Measurements from ENCODE around the gene CADM2.
"Not testable (repeated sequence)": the region's sequence is repeated elsewhere in the genome, so short reads cannot be mapped to it uniquely, and the experiment has no call there.

CADM2 gene

DNA sequence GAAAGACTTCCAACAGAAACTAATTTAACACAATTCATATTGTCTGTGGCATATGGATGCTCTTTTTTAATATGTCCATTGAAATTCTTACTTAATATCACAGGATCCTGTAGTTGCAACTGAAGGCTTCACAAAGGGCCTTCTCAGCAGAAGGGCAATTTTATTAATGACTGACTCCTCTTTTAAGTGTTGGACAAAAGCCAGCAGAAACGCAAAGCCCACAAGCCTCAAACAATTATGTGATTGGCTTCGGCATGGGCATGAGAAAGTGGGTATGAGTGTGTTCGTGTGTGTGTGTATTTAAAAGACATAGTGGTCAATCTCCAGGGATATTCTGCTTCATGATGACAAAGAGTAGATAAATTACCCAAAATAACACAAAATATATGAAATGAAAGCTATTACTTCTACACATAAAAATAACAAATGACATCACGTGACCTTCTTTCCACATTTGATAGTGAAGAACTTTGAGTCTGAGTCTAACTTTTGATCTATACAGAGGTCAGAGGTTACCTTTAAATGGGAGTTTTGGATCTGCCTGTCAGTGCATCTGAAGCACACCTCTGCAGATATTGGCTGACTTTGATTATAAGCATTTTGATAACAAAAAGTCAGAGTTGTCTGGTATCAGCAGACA lies 496.9 kb downstream of the CADM2 start:
- DNase-seq (ENCODE audit: low read depth in 1 of 2, low spot score in 1 of 2) = no peak

DNA sequence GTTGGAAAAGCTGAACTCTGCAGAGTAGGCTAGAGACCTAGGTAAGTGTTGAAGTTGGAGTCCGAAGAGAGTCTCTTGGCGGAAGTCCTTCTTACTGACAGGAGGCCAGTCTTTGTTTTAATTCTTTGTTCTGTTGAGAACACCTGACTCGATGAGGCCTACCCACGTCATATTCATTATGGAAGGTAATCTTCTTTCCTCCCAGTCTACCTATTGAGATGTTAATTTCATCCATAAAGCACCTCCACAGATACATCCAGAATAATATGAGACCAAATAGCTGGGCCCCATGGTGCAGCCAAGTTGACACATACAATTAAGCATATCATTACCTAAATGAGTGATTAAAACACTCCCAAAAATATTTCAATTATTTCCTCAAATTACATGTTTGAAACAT lies 515.5 kb downstream of the CADM2 start:
- DNase-seq (ENCODE audit: low read depth in 1 of 2, low spot score in 1 of 2) = no peak

DNA sequence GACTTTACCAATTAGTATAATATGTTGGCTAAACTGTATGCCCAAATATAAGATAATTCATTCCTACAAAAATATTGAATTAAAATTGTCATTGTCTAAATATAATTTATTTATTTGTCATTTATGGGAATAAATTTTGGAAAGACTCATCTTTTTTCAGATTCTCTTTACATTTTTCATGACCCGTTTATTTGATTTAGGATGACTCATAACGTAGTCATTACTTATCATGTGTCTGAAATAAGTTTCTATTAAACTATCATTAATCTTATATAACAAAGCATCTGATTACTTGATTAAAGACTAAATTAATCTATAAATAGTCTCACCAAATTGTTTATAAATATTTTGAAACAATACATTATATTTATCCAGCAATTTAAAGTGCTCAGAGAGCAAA lies 516.6 kb downstream of the CADM2 start:
- DNase-seq (ENCODE audit: low read depth in 1 of 2, low spot score in 1 of 2) = no peak

DNA sequence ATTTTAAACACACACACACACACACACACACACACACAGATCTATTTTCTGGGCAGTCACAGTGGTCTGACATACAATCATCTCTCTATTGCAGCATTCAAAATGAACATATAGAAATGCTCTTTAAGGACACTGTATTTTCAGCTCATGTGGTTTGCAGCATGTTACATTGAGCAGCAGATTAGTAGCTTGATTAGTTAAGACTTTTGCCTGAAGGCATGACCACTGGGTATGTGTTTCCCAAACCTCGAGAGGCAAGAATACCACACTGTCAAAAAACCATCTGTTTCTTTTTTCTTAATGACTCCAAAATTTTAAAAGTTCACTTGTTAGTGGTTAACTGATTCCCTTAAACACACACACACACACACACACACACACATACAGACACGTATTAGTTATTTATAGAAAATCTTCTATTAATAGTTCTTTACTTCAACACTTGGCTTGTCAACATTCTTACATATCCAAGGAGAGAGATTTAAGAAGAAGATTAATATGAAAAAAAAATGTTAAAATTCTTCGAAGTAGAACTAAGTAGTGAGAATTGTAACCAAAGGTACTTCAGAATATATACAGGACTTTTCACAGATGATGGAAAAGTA lies 518.2 kb downstream of the CADM2 start:
- no peak for DNase-seq (ENCODE audit: low read depth in 1 of 2, low spot score in 1 of 2)

DNA sequence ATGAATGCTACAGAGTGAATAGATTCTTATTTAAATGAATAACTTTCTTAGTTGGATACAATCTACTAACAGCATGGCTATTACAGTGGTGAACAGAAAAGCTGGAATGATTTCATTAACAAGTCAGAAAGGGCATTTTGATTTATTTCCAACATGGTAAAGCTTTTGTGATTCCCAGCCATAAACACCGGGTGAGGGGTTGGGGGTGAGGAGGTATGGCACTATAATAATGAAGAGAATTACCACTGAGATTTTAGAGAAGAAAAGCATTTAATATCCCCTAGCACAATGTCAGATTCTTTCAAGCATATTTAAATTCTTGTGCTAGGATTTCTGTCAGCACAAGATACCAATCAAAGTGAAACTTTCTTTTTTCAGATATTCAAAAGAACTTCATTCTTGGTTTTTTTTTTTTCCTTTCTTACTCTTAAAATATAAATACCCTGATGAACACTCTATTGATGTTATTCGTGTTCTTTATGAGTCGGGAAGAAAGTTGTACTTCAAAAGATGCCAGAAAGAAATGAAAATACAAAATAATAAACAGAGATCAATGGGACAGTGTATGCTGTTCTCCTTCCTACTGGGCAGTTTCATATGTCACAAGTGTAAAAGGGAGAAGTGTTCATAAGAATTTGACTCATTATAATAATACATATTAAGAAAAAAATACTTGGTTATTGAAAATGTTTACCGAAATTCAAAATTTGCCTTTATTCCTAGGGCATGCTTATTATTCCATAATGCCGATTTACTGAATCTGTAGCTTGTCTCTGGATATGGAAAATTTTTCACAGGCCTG lies 522.8 kb downstream of the CADM2 start:
- no peak for DNase-seq (ENCODE audit: low read depth in 1 of 2, low spot score in 1 of 2)

DNA sequence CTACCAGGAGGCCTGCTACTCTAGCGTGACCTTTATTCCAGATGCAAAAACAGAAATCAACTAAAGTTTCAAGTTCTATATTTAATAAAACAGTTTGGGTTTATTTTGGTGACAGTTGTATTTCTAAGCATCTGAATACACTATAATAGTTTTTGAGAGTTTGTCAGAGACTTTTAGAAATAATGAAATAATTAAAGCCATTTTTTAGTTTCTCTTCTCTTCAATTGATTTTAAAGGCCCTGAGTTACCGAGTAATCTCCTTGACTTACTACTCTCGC lies 523.4 kb downstream of the CADM2 start:
- no peak for DNase-seq (ENCODE audit: low read depth in 1 of 2, low spot score in 1 of 2)

DNA sequence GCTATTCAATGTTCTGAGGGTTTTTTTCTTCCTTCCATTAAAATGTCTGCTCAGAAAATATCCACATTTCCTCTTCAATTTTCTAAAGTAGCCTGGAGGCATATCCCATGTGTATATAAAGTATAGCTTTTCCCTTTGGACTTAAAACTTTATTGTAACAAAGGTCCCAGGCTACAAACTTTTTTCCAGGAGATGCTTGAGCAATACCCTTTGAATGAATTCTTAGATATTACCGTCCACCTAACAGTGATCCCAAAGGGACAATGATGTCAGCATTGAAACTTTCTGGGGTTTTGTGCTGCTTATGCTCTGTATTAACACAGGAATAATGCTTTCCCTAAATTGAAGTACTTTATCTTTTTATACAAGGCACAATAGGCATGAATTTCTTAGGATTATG lies 525.2 kb downstream of the CADM2 start:
- no peak for DNase-seq (ENCODE audit: low read depth in 1 of 2, low spot score in 1 of 2)

DNA sequence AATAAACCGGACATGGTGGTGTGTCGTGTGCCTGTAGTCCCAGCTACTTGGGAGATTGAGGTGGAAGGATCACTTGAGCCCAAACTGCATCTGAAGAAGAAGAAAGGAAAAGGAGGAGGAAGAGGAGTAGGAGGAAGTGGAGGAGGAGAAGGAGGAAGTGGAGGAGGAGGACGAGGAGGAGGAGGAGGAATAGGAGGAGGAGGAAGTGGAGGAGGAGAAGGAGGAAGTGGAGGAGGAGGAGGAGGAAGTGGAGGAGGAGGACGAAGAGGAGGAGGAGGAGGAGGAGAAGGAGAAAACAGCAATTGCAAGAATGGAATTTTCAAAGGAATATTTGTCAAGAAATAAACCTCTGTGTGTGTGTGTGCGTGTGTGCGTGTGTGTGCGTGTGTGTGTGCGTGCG lies 528.6 kb downstream of the CADM2 start:
- DNase-seq (ENCODE audit: low read depth in 1 of 2, low spot score in 1 of 2) = no peak

DNA sequence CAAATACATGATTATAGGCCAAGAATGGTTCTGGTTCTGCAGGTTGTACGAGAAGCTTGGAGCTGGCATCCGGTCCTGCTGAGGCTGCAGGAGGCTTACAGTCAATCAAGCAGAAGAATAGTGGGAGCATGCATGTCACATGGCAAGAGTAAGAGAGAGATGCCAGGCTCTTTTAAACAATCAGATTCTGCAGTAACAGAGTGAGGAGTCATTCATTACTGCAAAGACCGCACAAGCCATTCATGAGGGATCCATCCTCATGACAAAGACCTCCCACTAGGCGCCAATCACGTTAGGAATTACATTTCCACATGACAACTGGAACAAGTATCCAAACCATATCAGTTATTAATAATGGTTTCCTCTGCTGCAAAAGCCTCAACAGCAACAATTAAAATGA lies 536.8 kb downstream of the CADM2 start:
- no peak for DNase-seq (ENCODE audit: low read depth in 1 of 2, low spot score in 1 of 2)

DNA sequence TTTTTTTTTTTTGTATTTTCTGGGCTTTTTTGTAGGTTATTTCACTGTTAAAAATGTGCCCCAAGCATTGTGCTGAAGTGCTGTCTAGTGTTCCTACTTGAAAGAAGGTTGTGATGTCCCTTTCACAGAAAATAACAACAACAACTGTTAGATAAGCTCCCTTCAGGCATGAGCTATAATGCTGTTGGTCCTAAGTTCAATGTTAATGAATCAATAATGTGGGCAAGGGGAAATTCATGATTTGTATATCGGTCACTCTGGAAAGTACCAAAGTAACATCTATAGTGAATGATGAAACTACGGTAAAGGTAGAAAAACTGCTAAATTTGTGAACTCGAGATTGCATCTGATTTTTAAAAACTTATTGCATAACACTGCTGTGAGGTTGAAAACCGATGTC lies 539.4 kb downstream of the CADM2 start:
- DNase-seq (ENCODE audit: low read depth in 1 of 2, low spot score in 1 of 2) = no peak

DNA sequence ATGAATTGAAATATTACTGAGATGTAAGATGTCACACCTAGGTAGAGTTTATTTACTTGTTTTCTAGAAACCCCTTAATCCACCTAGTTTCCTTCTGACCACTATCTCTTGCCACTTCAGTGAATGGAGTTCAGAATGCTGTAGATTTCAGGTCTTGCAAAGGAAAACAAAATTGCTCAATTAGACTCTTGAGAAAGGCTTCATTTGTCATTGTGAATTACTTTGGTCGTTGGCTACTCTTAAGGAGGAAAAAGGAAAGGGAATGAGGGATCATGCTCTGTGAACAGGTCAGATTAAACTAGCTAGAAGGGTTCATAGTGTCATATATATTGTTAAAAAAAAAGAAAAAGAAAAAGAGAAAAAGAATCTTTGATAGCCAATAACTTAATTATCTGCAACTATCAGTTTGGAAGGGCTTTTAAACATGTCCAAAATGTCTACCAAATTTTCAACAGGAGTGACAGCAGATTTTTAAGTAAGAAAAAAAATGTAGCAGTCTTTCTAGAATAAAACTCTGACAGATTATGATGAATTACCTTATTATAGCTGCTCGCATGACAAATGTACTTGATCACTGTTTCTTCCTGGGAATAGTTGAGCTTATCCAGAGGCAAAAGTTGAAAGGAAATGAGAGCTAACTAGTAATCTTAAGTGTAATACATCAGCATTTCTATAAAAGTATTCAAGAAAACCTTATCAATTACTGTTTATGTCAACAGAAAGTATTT lies 543.5 kb downstream of the CADM2 start:
- no peak for DNase-seq (ENCODE audit: low read depth in 1 of 2, low spot score in 1 of 2)

DNA sequence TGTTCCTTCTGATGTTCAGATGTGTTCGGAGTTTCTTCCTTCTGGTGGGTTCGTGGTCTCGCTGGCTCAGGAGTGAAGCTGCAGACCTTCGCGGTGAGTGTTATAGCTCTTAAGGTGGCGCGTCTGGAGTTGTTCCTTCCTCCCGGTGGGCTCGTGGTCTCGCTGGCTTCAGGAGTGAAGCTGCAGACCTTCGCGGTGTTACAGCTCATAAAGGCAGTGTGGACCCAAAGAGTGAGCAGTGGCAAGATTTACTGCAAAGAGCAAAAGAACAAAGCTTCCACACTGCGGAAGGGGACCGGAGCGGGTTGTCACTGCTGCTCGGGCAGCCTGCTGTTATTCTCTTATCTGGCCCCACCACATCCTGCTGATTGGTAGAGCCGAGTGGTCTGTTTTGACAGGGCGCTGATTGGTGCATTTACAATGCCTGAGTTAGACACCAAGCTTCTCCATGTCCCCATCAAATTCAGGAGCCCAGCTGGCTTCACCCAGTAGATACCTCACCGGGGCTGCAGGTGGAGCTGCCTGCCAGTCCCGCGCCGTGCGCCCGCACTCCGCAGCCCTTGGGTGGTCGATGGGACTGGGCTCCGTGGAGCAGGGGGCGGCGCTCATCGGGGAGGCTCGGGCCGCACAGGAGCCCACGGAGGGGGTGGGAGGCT lies 545.5 kb downstream of the CADM2 start:
- not testable (repeated sequence) for DNase-seq (ENCODE audit: low read depth in 1 of 2, low spot score in 1 of 2)

DNA sequence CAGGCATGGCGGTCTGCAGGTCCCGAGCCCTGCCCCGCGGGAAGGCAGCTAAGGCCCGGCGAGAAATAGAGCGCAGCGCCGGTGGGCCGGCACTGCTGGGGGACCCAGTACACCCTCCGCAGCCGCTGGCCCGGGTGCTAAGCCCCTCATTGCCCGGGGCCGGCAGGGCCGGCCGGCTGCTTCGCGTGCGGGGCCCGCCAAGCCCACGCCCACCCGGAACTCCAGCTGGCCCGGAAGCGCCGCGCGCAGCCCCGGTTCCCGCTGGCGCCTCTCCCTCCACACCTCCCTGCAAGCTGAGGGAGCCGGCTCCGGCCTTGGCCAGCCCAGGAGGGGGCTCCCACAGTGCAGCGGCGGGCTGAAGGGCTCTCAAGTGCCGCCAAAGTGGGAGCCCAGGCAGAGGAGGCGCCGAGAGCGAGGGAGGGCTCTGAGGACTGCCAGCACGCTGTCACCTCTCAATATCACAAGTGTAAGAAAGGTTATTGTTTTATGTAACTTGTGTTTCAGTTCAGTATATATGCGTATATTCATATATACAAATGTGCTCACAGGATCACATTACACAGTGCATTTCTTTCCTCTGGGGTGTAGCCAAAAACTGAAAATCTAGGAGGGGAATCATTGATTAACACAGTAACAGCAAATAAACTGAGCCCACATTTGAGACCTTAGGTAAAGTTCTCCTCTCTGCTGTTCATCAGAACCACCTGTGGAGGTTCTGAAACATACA lies 546.2 kb downstream of the CADM2 start:
- not testable (repeated sequence) for DNase-seq (ENCODE audit: low read depth in 1 of 2, low spot score in 1 of 2)

DNA sequence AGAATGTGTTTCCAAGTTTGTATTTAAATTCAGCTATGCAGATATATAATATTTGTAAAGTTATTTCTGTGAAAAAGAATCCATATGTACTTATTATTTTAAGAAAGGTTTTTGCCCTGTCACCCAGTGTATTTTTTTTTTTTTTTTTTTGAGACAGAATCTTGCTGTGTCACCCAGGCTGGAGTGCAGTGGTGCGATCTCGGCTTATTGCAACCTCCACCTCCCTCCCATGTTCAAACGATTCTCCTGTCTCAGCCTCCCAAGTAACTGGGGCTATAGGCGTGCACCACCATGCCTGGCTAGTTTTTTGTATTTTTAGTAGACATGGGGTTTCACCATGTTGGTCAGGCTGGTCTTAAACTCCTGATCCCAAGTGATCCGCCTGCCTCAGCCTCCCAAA lies 548.3 kb downstream of the CADM2 start:
- DNase-seq (ENCODE audit: low read depth in 1 of 2, low spot score in 1 of 2) = not testable (repeated sequence)

DNA sequence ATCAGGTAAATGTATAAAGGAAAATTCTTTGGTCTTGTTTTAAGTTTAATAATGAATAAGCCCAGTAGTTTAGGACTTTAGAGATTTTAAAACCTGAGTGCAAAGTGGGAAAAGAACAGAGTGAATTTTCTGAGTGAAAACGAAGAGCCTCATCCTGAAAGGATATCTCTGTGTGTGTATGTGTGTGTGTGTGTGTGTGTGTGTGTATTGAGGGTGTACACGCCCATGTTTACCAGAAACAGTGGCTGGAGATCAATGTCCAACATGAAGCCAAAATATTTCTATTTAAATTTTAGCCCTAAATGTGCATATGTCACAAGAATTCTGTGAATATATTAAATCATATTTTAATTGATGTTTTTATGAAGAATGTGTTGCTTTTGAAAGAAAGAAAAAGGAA lies 549.9 kb downstream of the CADM2 start:
- no peak for DNase-seq (ENCODE audit: low read depth in 1 of 2, low spot score in 1 of 2)

DNA sequence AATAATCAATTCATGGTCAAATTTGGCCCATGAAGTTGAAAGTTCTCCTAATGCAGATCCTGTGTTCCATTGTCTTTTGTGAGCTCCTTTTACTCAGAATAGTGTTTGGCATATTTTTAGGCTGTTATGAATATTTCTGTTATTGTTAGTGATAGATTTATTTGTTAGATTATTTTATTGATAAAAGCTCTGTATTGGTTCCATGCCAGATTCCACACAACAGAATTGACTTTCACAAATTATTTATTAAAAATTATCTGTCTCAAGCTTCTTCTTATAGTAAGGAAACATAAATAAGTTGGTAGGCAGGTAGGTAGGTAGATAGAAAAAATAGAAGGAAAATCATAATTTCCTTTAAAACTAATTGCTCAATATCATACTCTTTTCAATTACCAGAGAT lies 557.4 kb downstream of the CADM2 start:
- DNase-seq (ENCODE audit: low read depth in 1 of 2, low spot score in 1 of 2) = no peak

DNA sequence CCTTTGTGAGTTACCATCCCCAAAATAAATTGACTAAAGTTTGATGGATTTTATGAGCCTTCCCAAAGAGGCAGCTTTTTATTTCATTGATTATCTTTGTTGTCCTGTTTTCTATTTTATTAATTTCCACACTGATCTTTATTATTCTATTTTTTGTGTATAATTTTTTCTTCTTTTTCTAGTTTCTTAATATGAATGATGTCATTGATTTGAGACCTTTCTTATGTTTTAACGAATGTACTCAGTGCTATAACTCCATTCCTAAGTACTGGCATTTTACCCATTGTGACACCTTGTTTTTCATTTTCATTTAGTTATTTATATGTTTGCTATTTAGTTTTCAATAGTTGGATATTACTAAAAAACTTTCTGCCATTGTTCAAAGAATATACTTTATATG lies 565.3 kb downstream of the CADM2 start:
- DNase-seq (ENCODE audit: low read depth in 1 of 2, low spot score in 1 of 2) = no peak

DNA sequence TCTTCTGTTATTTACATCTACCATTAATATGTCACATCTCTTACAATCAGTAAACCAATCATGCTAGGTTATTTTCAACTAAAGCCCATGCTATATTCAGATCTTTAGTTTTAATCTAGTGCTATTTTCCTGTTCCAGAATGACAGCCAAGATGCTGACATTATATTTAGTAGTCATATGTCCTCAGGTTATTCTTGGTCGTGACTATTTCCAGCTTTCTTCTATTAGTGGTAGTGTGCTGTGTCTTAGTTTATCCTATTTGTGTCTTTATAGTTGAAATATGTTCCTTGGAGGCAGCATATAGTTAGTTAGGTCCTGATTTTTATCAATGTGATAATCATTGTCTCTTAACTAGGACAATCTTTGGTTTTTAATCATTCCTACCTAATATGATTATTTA lies 566.5 kb downstream of the CADM2 start:
- DNase-seq (ENCODE audit: low read depth in 1 of 2, low spot score in 1 of 2) = no peak

DNA sequence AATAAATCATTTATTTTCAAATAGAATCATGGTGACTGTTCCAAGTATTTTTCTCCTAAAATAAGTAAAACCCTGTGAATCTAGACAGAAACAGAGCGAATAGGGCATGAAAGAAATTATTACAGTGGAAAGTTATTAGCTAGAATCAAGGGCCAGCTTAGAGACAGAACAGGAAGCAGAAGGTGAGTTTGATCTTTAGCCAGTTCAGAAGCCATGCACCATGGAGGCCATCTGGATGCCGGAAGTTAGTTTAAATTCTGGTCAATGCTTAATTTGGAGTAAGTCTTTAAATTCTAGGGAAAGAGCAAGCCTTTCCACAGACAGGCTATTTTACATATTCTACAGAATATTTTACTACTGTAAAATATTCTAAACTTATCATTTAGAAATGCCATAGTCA lies 574.8 kb downstream of the CADM2 start:
- DNase-seq (ENCODE audit: low read depth in 1 of 2, low spot score in 1 of 2) = no peak

DNA sequence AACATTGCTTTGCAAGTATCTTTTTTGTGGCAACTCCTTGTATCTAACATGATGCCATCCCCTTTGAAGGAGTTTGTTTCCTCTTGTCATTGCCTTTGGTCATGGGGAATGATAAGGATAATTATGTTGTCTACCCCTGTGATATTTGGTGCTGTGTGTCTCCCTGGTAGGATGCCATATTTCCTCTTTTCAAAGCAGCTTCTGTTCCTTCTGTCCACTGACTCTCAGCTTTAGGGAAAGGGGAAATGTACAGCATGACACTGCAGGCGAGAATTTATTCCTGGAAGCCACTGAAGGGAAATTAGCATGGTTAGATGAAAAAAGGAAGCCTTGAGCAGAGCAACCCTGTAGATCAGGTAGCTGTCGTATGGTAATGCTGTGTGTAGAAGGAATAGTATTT lies 576.7 kb downstream of the CADM2 start:
- no peak for DNase-seq (ENCODE audit: low read depth in 1 of 2, low spot score in 1 of 2)

DNA sequence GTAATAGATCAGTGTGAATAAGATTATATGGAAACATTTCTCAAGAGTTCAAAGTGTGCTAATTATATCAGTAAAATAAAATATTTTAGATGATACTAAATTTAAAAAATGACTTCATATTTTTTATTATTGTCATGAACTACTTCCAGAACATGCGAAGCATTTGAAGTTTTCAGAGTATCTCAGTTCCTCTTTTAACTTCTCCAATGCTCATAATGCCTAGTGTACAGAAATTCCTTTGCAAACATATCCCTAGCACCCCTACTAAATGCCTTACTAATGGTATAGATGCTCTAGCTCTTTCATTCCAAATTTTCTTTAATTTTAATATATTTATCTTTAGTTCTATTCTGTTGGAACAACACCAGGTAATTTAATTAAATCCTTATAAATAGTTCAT lies 580.4 kb downstream of the CADM2 start:
- DNase-seq (ENCODE audit: low read depth in 1 of 2, low spot score in 1 of 2) = no peak

All from activated T-helper 1 cell treated with anti-CD3 and anti-CD28 coated beads, Interleukin-2, amount 50 U/mL, for 16 hours (primary cell).